Measurements from ENCODE around the gene ANXA11.

- TF ChIP-seq POLR2A (IDR thresholded peaks at IDR 0.05) (no peak), CTCF (IDR thresholded peaks at IDR 0.05) (no peak), POLR2AphosphoS5 (IDR thresholded peaks at IDR 0.05) (no peak)
These were observed 47.1 kb upstream of the ANXA11 start for GRCh38 chr10:80252296-80252887.

Data from upper lobe of left lung (tissue), 4 donors.